Measurements from ENCODE around the gene EMC9.

EMC9 gene

DNA sequence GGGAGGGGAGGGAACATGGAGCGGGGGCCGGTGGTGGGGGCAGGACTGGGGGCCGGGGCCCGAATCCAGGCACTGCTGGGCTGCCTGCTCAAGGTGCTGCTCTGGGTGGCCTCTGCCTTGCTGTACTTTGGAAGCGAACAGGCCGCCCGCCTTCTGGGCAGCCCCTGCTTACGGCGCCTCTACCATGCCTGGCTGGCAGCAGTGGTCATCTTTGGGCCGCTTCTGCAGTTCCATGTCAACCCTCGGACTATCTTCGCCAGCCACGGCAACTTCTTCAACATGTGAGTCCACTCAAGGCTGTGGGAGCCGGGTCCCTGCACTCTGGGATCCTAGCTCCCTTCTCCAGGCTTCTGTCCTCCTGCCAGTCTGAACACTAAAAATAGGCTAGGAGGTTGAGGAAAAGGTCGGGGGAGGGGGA, 9.8 kb downstream of the EMC9 start:
- DNase-seq (ENCODE audit: low read depth in 2 of 2), result no peak

DNA sequence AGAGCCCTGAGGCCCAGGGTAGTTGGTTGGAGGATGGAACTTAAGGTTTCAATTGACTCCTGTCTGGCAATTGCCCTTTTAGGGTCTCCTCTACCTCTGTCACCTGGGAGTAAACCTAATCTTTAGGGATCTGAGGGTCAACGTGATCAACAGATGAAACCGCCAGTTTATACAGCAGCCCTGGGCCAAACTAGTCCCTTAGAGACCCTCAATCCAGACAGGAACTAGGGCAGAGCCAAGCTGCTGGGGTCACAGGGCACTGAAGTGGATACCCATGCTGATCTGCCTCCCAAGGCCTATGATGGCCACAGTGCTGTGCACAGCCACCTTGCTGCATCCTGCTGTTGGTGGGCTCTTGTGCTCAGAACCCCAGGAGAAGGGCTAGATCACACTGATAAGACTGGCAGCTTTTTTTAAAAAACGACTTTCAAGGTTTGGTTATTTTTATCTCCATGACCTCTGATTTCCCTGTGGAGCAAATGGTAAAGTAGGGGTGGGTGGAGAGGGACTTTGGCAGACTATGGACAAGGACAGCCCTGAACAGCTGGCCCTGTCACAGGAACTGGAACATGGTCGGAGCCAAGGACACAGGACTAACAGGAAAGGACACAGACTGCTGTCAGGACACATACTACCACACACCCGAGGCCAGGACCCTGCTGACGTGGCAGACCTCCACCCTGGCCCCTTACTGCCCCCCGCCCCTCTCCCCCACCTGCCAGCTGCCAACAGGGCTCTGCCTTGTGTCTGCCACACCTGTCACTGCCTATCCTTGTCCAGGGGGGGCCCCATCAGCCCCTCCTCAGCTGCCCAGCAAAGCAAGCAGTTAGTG, 10.5 kb downstream of the EMC9 start:
- DNase-seq (ENCODE audit: low read depth in 2 of 2), result no peak

DNA sequence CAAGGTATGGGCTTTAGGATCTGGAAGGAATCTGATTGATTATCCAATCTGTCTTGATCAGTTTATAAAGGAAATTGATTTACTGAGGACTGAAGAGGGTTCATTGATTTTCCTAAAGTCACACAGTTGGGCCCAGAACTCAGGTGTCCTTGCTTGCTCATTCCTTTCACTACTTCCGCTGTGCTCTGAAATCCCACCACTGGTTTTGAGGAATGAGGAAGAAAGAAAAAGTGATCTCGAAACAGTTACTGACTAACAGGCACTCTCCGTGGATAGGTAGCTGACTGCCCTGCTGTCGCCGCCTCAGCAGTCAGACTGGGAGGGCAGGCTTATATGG, 11.0 kb downstream of the EMC9 start, which contains the start of gene FITM1:
Gene FITM1, plus strand, starts transcription at position 280 of the 337 bp plus-strand sequence. CDS start 905 bp downstream, outside the sequence.
- no peak for DNase-seq (ENCODE audit: low read depth in 2 of 2)

DNA sequence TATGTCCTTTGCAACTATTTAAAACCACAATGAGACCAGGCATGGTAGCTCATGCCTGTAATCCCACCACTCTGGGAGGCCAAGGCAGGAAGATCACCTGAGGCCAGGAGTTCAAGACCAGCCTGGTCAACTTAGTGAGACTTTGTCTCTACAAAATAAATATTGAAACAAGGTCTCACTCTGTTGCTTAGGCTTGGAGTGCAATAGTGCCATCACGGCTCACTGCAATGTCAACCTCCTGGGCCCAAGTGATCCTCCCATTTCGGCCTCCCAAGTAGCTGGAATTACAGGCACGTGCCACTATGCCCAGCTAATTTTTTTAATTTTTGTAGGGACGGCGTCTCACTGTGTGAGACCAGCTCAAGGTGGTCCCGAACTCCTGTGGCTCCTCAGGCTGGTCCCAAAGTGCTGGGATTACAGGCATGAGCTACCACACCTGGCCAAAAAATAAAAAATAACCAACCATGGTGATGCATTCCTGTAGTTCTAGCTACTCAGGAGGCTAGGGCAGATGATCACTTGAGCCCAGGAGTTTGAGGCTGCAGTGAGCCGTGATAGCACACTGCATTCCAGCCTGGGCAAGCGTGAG, 11.9 kb downstream of the EMC9 start:
- no peak for DNase-seq (ENCODE audit: low read depth in 2 of 2)

DNA sequence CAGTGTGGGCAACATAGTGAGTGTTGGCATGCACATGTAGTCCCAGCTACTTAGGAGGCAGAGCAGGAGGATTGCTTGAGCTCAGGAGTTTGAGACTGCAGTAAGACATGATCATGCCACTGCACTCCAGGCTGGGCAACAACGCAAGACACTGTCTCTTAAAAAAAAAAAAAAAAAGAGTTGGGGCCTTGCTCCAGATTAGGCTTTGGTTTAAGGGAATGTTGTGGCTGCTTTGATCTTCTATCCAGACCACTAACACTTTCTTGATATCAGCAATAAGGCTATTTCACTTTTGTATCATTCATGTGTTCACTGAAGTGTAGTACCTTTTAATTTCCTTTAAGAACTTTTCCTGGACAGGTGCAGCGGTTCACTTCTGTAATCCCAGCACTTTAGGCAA, 13.7 kb downstream of the EMC9 start:
- no peak for DNase-seq (ENCODE audit: low read depth in 2 of 2)

DNA sequence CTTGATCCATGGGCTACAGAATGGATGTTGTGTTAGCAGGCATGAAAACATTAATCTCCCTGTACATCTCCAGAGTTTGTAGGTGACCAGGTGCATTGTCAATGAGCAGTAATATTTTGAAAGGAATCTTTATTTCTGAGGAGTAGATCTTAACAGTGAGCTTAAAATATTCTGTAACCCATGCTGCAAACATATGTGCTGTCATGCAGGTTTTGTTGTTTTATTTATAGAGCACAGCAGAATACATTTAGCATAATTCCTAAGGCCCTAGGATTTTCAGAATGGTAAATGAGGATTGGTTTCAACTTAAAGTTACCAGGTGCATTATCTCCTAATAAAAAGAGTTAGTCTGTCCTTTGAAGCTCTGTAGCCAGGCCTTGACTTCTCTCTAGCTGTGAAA, 14.5 kb downstream of the EMC9 start:
- DNase-seq (ENCODE audit: low read depth in 2 of 2), result no peak

DNA sequence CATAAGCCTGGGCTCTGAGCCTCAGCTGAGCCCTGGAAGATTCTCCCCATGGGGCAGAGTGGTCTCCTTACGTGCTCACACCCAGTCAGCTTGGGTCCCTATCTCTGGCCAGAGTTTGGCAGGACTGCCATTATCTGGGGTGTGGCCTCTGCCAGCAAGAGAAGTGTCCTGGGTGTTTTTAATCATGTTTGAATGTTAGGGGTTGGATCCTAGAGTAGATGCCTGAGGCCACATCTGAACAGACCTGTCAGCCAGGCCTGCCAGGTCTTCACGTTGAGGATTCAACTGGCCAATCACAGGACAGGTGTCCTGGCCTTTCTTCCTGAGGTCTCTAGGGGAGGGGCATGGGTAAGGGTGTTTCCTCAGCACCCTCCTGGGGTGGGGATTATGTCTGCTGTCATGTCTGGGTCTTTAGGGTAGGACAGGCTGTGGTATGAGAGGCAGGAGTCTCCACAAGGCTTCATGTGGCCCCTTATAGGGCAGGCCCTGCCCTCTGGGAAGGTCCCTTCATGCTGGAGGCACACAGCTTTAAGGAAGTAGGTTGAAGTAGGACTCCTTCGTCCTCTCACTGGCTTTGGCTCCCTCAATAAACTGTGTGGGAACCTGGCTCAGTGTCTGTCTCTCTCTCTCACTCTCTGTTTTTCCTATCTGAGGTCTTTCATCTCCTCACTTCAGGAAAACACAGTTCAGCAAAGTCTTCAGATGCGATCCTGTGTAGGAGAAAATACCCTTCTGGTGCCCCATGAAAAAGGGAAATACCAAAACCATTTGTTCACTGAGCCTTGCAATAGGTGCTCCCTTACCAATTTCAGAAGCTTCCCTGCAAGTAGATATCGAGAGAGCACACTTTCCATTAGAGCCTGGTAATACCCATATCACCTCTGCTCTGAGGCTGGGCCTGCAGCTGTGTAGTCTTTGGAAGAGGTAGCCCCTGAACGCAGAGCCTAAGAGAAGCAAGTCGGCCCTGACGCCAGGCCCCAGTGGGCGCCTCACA, 17.7 kb downstream of the EMC9 start:
- DNase-seq (ENCODE audit: low read depth in 2 of 2), result no peak

DNA sequence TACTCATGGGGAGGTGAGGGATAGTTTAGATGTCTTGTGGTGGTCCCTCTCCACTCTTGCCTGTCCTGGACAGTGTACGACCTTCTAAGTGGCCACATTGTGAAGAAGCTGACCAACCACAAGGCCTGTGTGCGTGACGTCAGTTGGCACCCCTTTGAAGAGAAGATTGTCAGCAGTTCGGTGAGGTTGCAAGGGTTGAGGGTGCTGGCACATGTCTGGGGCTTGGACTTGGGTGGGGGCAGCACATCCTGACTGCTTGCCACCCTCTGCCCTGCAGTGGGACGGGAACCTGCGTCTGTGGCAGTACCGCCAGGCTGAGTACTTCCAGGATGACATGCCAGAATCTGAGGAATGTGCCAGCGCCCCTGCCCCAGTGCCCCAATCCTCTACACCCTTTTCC, 18.5 kb downstream of the EMC9 start:
- no peak for DNase-seq (ENCODE audit: low read depth in 2 of 2)

DNA sequence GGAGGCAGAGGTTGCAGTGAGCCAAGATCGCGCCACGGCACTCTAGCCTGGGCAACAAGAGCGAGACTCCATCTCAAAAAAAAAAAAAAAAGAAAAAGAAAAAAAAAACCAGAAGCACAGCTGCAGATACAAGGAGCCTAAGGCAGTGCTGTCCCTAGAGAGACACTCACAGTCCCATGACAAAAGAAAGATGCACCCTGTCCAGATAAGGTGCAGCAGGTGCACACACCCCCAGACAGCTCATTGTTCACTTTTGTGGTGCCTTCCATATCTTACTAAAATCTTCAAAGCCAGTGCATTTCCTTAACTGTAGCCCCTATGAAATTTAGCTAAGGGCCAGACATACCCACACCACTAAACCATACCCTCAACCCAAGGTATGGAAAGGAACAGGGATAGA, 19.0 kb downstream of the EMC9 start:
- DNase-seq (ENCODE audit: low read depth in 2 of 2), result no peak

DNA sequence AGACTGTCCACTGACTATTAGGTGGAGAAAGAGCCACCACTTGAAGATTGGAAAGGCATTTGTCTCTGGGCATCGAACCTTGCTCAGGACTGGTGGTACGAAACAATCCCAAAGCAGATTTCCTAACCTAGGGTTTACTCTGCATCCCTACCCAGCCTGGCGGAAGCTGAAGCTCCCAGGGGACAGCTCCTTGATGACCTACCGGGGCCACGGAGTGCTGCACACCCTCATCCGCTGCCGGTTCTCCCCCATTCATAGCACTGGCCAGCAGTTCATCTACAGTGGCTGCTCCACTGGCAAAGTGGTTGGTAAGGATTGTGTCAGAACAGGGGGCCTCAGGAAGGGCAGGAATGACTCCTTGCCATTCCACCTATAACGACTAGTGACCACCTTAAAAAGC, 20.2 kb downstream of the EMC9 start:
- DNase-seq (ENCODE audit: low read depth in 2 of 2), result no peak

DNA sequence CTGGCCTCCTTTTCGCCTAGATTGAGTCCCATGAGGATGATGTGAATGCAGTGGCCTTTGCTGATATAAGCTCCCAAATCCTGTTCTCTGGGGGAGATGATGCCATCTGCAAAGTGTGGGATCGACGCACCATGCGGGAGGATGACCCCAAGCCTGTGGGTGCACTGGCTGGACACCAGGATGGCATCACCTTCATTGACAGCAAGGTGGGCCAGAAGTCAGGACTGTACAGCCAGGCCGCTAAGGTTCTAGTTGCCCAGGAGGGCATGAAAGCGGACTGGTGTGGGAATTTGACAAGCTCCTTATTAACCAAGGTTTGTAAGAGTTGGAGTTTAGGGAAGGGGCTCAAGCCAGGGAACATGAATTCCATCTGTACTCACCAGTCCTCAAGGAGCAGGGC, 21.7 kb downstream of the EMC9 start:
- DNase-seq (ENCODE audit: low read depth in 2 of 2), result no peak

DNA sequence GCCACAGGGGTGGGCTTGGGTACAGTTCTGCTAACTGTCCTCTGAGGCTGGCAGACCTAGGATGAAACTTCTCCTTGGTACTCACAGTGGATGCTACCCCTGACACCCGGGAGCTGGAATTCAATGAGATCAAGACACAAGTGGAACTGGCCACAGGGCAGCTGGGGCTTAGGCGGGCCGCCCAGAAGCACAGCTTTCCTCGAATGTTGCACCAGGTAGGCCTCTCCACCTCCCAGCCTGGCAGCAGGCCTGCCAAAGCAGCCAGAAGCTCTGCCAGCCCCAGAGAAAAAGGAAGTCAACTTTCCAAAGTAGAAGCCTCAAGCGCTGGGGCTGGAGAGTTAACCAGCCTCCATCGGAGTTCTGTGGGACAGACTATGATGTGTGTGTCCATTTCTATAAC, 24.2 kb downstream of the EMC9 start:
- DNase-seq (ENCODE audit: low read depth in 2 of 2), result no peak

DNA sequence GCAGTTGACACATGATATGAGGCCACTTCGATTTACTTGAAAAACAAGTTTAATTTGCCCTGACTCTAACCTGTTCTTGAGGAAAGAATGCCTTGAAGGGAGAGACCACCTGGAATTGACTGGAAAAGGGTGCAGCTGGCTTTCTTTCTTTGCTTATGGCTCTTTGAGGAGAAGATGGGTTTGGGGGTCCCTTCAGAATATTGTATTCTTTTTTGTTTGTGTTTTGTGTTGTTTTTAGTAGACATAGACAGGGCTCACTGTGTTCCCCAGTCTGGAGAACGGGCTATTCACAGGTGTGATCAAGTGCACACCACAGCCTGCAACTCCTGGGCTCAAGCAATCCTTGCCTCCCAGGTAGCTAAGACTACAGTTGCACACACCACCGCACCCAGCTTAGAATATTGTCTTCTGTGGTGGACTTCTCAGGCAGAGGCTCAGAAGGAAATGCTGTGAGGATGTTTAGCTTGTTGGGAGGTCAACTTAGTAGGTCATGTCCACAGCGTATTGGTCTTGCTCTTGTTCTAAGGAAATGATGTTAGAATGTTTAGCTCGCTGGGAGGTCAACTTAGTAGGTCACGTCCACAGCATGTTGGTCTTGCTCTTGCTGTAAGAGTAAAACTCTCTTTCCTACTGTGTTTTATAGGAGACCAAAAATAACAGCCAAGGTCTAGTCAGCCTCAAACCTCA, 25.1 kb downstream of the EMC9 start:
- DNase-seq (ENCODE audit: low read depth in 2 of 2), result no peak

DNA sequence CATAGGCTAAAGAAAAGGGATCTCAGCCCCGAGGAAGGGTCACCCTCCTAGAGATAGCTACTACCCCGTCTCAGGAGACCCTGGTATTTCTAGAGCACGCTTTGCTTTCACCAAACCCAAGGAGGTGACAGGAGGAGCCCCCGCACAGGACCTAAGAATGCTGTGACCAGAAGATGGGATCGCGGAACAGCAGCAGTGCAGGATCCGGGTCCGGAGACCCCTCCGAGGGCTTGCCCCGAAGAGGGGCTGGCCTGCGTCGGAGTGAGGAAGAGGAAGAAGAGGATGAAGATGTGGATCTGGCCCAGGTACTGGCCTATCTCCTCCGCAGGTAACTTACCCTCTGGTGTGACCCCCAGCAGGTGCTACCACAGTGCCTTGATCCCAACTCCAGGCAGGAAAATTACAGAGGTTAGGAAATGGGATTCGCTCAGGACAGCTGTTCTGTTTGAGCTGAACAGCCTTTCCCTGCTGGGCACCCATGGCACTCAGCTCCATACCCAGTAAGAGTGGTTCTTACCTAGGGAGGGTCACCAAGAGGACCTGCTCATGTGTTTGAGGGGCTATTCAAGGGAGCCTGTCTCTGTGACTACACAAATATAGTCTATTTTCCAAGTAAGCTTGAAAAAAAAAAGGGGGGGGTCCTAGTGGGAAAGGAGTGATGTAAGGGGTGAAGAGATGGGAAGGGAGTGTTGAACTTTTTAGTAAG, 25.8 kb downstream of the EMC9 start:
- DNase-seq (ENCODE audit: low read depth in 2 of 2), result no peak

DNA sequence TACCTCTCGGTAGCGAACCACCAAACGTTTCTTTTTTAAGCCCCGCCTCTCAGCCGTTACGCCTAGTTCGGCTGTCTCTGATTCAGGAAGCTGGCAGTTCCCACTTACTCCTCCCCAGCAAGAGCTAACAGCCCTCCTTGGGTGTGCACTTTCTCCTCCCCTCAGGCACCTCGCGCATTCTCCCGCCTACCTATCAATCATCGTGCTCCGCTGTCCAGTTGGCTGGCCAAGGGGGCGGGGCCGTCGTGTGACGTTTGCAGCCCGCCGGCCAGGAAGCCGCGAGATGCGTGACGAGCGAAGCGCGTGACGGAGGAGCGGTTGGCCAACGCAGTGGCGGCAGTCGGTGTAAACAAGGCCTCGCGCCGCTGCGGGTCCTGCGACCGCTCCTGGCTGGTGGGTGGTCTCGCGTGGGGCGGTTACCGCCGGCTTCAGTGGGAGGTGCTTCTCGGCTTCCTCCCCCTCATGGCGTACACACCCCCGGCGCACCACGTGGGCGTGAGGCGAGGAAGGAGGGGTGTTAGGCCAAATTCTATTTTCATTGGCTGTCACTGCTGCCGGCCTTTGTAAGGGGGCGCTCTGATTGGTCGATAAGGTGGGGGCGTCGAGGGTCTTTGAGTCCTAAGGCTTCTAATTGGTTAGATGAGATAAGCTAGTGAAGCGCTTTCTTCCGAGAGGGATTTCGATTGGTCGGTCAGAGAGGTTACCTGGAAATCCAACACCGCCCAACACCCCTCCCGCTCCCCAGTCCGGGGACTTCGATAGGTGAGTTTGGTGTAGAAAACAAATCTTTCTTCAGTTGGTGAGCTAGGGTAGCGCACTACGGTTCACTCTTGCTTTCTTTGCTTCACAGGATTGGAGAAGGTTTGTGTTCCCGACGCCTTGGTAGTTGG, 26.6 kb downstream of the EMC9 start, which contains the start of the genes DCAF11 and NRL:
Gene DCAF11, plus strand, starts transcription at position 246 of the 890 bp plus-strand sequence. CDS start 818 bp downstream, outside the sequence.
Gene NRL, minus strand, starts transcription at position 418 of the 890 bp plus-strand sequence. CDS start 32,101 bp downstream, outside the sequence.
- peak; percentile 97 for DNase-seq (ENCODE audit: low read depth in 2 of 2)

DNA sequence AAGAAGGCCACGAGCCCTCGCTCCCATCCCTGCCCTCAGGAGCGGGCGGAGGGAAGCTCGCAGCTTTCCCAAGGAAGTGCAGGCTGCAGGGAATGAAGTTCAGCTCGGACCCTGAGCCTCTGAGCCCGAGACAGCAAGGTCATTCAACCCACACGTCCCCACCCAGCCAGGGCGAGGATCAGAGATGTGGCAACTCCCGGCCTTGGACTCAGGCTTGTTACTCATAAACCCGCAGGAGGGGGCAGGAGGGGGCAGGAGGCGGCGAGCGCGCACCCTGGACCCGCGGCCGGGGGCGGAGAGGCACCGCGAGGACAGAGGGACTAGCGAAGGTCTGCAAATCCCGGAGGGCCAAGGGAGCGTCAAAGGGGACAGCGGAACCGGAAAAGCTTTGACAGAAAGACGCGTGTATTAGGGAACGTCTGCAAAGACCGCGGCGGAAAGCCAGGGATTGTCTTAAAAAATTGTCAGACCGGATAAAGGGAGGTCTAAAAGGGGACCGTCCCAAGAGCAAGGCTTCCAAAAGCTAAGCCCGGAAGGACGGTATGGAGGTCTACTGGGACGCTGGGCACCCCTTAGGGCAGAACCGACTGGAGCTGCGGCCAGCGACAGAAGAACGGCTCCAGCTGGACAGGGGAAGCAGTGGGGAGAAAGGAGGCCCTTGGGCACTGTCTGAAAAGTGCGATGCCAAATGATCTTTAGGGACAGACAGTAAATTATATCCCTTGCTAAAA, 27.4 kb downstream of the EMC9 start:
- DNase-seq (ENCODE audit: low read depth in 2 of 2), result peak; percentile 74 to 77

DNA sequence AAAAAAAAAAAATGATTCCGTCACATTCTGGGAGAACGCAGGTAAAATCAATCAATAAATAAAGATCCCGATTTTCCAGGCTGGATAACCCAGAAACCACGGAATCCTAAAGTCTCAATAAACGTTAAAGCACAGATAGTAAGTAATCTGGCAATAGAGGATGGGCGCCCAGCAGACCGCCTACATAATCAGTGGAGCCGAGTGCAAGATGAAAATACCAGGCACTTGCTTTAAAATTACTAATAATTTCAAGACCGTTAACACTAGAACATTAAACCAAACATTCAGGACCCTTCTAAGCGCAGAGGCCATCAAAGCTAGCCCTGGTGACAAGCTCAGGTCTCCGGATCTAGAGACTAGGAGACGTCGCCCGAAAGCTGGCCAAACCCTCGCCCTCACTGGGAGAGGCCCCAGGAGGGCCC, 28.0 kb downstream of the EMC9 start:
- no peak for DNase-seq (ENCODE audit: low read depth in 2 of 2)

DNA sequence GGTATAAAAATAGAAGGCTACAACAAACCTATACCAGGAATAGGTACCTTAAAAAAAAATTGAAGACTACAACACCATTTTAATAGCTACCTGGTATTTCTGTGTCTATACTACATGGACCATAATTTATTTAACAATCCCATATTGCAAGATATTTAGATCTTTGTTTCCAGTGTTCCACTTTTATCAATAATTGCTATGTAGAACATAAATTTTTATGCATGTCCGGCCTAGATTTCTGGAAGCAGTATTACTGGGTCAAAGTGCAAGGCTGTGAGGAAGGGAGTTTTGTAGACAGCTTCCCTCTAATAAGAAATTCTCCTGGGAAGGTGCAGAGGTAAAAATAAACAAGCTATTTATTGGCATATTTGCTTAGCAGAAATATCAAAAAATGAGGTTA, 30.9 kb downstream of the EMC9 start:
- no peak for DNase-seq (ENCODE audit: low read depth in 2 of 2)

DNA sequence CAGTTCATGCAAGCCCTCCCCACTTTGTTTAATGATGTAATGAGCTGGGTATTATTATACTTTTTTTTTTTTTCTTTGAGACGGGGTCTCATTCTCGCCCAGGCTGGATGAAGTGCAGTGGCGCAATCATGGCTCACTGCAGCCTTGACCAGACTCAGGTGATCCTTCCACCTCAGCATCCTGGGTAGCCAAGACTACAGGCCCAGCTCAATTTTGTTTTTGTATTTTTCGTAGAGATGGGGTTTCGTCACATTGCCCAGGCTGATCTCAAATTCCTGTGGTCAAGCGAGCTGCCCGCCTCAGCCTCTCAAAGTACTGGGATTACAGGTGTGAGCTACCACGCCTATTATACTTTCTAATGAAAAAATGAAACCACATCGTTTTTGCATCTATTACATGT, 31.3 kb downstream of the EMC9 start:
- DNase-seq (ENCODE audit: low read depth in 2 of 2), result no peak

Data from stimulated activated CD8-positive, alpha-beta memory T cell treated with anti-CD3 and anti-CD28 coated beads, Interleukin-2, amount 100 ng/mL, for 48 hours (primary cell).